Smooth muscle cell (in vitro differentiated cells): ENCODE measurements around the gene NRCAM. TPM values are rescaled to one million over a fixed set of nuclear protein-coding genes. Genes with fewer than 3 reads are reported as not detected.
"Not testable (repeated sequence)": the region's sequence is repeated elsewhere in the genome, so short reads cannot be mapped to it uniquely, and the experiment has no call there.

Source experiments
- DNase-seq: peaks from one replicate; lab custom pipeline; 2025; ENCODE audit not compliant: unreplicated experiment; lab: John Stamatoyannopoulos, UW
- H2AFZ ChIP-seq: fragments of 200-600 bp; sonication (generic); 2 replicates; pipeline ENCODE4 v1.6.0; 2016; ENCODE audit warnings: antibody characterized with exemption, low read depth, mild to moderate bottlenecking
- H3F3A ChIP-seq: fragments of 200-600 bp; sonication (generic); 2 replicates; pipeline ENCODE4 v1.6.0; 2017; ENCODE audit warnings: antibody characterized with exemption, low read depth
- H3K27ac ChIP-seq: fragments of 200-600 bp; sonication (generic); 2 replicates; pipeline ENCODE4 v1.5.1; 2016; ENCODE audit warnings: low read depth, mild to moderate bottlenecking
- H3K27me3 ChIP-seq: fragments of 200-600 bp; sonication (generic); 2 replicates; pipeline ENCODE4 v1.6.1; 2016; ENCODE audit warnings: low read depth, mild to moderate bottlenecking
- H3K36me3 ChIP-seq: fragments of 200-600 bp; sonication (generic); 2 replicates; pipeline ENCODE4 v1.5.1; 2016; ENCODE audit warnings: low read depth
- H3K4me1 ChIP-seq: fragments of 200-600 bp; sonication (generic); 2 replicates; pipeline ENCODE4 v1.5.1; 2016; ENCODE audit warnings: low read depth
- H3K4me2 ChIP-seq: fragments of 200-600 bp; sonication (generic); 2 replicates; pipeline ENCODE4 v1.6.0; 2016; ENCODE audit warnings: mild to moderate bottlenecking
- H3K4me3 ChIP-seq: fragments of 200-600 bp; sonication (generic); 2 replicates; pipeline ENCODE4 v1.5.1; 2016; ENCODE audit warnings: mild to moderate bottlenecking
- H3K79me2 ChIP-seq: fragments of 200-600 bp; sonication (generic); 2 replicates; pipeline ENCODE4 v1.6.0; 2016; ENCODE audit warnings: low read depth, mild to moderate bottlenecking
- H3K9ac ChIP-seq: fragments of 200-600 bp; sonication (generic); 2 replicates; pipeline ENCODE4 v1.6.0; 2016; ENCODE audit warnings: low read depth
- H3K9me3 ChIP-seq: fragments of 200-600 bp; sonication (generic); replicated peaks from 2 replicates; pipeline ENCODE4 v1.5.1; 2016; ENCODE audit warnings: low read depth
- H4K20me1 ChIP-seq: fragments of 200-600 bp; sonication (generic); 2 replicates; pipeline ENCODE4 v1.6.0; 2016; ENCODE audit warnings: low read depth
- CTCF ChIP-seq: fragments of 200-600 bp; sonication (generic); IDR thresholded peaks from 2 replicates; pipeline ENCODE4 v1.5.1; 2017; ENCODE audit warnings: borderline replicate concordance, mild to moderate bottlenecking, antibody characterized with exemption; ENCODE audit not compliant: insufficient read depth, poor library complexity, severe bottlenecking
- WGBS: methylation state at CpG from one replicate; pipeline ENCODE4 v1.1.7; 2016; ENCODE audit warnings: low lambda C conversion rate; 5-methylcytosine and 5-hydroxymethylcytosine counted together
- polyA plus RNA-seq: library from polyadenylated mRNA; unstranded; fragments of >200 nt; fragmentation: Nextera tagmentation; extraction: Ambion mirVana; gene quantifications from 2 replicates; pipeline ENCODE4 v1.2.1, GENCODE V29; 2016
- total RNA-seq: library from RNA; depleted of rRNA; stranded (reverse); fragments of >200 nt; gene quantifications from 2 replicates; pipeline ENCODE4 v1.2.3, GENCODE V29; 2014

Gene NRCAM
- total and polyA plus RNA-seq, 2 experiments from 2014 or later: 0.49 TPM; not detected in 1

- Histone ChIP-seq H3F3A (no peaks in the 10 kb centered on the region), H4K20me1 (no peaks in the 10 kb centered on the region), H3K4me1 (no peaks in the 10 kb centered on the region), H3K4me3 (no peak overlapping the region), H3K4me2 (no peak overlapping the region), H3K27me3 (no peaks in the 10 kb centered on the region), H3K36me3 (no peaks in the 10 kb centered on the region), H3K9ac (no peak overlapping the region), H2AFZ (no peak overlapping the region), H3K9me3 (no peaks in the 10 kb centered on the region), H3K27ac (no peak overlapping the region), H3K79me2 (no peaks in the 10 kb centered on the region)
- no peak for DNase-seq
- TF ChIP-seq CTCF: no peak
These were observed 190.2 kb downstream of the NRCAM start for GRCh38 chr7:108266035-108266434.

GRCh38 chr7:108265007-108265406, 191.2 kb downstream of the NRCAM start:
- TF ChIP-seq CTCF: no peak

GRCh38 chr7:108263425-108263824, 192.8 kb downstream of the NRCAM start:
- Histone ChIP-seq H3K9me3 (no peaks in the 10 kb centered on the region), H3K79me2 (no peaks in the 10 kb centered on the region), H3K27me3 (no peaks in the 10 kb centered on the region), H2AFZ (no peak overlapping the region), H3K9ac (no peak overlapping the region), H4K20me1 (no peaks in the 10 kb centered on the region), H3K27ac (no peak overlapping the region), H3K4me2 (no peak overlapping the region), H3K36me3 (no peaks in the 10 kb centered on the region), H3K4me1 (no peaks in the 10 kb centered on the region), H3F3A (no peaks in the 10 kb centered on the region), H3K4me3 (no peak overlapping the region)
- DNase-seq: no peak
- 81% methylated on average over 3 of the region's 3 CpGs for WGBS
- no peak for TF ChIP-seq CTCF

More at GRCh38 chr7:108265007-108265406, 191.2 kb downstream of the NRCAM start:
- no peak overlapping the region for H3K4me2 ChIP-seq
- no peak overlapping the region for H3K27ac ChIP-seq
- no peaks in the 10 kb centered on the region for H3K9me3 ChIP-seq
- no peak for DNase-seq
- no peak overlapping the region for H3K4me3 ChIP-seq
- H3K36me3 ChIP-seq: no peaks in the 10 kb centered on the region
- no peaks in the 10 kb centered on the region for H3F3A ChIP-seq
- no peak overlapping the region for H3K9ac ChIP-seq
- H3K79me2 ChIP-seq: no peaks in the 10 kb centered on the region
- H2AFZ ChIP-seq: no peak overlapping the region
- no peaks in the 10 kb centered on the region for H4K20me1 ChIP-seq
- no peaks in the 10 kb centered on the region for H3K4me1 ChIP-seq
- H3K27me3 ChIP-seq: no peaks in the 10 kb centered on the region
- 93% methylated on average over 3 of the region's 3 CpGs for WGBS

DNA sequence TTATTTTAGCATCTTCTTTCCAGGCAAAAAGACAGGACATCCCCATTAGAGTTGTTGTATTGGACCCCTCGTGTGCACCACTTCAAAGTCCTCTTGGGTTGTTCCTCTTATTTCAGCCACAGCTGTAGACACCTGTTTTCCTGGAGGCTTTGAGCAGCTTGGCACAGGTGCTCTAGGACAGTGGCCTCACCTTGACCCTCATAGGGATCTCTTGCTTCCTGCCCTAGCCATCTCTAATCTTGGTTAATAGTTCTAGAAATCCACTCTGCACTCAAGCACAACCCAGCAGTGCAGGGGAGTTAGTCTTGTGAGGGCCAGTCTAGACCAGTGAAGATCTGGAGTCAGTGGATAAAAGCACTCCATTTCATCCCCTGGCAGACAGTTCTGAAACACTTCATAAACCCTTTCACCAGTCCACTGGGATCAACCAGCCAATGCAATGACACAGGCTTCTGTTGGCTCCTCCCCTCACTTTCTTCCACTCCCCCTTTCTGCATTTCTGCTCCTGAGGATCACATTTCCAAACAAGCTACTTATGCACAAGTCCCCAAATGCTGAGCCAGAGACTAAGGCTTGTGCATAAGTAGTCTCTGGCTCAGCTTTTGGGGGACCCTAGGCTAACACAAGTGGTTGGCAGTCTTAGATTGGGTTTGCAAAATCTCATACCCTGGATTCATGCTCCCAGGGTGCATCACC, 194.5 kb downstream of the NRCAM start:
- no peak overlapping the region for H3K4me3 ChIP-seq
- H3K27me3 ChIP-seq: no peaks in the 10 kb centered on the region
- no peak overlapping the region for H3K4me2 ChIP-seq
- H3K27ac ChIP-seq: no peak overlapping the region
- no peaks in the 10 kb centered on the region for H4K20me1 ChIP-seq
- H3K36me3 ChIP-seq: no peaks in the 10 kb centered on the region
- no peak overlapping the region for H2AFZ ChIP-seq
- no peaks in the 10 kb centered on the region for H3K79me2 ChIP-seq
- WGBS: 68% methylated on average over 1 of the region's 1 CpG
- DNase-seq: no peak
- no peak for TF ChIP-seq CTCF
- H3K4me1 ChIP-seq: no peaks in the 10 kb centered on the region
- no peaks in the 10 kb centered on the region for H3F3A ChIP-seq
- no peaks in the 10 kb centered on the region for H3K9me3 ChIP-seq
- no peak overlapping the region for H3K9ac ChIP-seq

GRCh38 chr7:108259447-108259846, 196.8 kb downstream of the NRCAM start:
- 97% methylated on average over 3 of the region's 3 CpGs for whole genome bisulfite sequencing
- not testable (repeated sequence) for H4K20me1 ChIP-seq, H3K27ac ChIP-seq, H3K9me3 ChIP-seq, H3K4me2 ChIP-seq, H3K36me3 ChIP-seq, H3K4me3 ChIP-seq, H3K4me1 ChIP-seq, H3K27me3 ChIP-seq, H2AFZ ChIP-seq, H3K79me2 ChIP-seq, H3F3A ChIP-seq, H3K9ac ChIP-seq, DNase-seq
